Activated effector memory CD4-positive, alpha-beta T cell treated with Interleukin-2 at 50 U/mL for 16 hours (primary cell): ENCODE data around the gene TACR1.

ENCODE experiments used
- DNase-seq: peaks from one replicate; pipeline ENCODE4 v3.0.0-alpha.2; 2020

TACR1 gene

GRCh38 chr2:75139171-75139570 is 60.1 kb downstream of the TACR1 start:
- DNase-seq = no peak

- no peak for DNase-seq
Observed at GRCh38 chr2:75138528-75138927, 60.8 kb downstream of the TACR1 start.

GRCh38 chr2:75135776-75136400 is 63.4 kb downstream of the TACR1 start:
- no peak for DNase-seq

GRCh38 chr2:75134860-75135259 is 64.5 kb downstream of the TACR1 start:
- no peak for DNase-seq

GRCh38 chr2:75133621-75134570 is 65.4 kb downstream of the TACR1 start:
- no peak for DNase-seq

- DNase-seq = no peak
Observed at GRCh38 chr2:75130171-75130570, 69.1 kb downstream of the TACR1 start.

- DNase-seq = no peak
Observed at GRCh38 chr2:75123876-75124275, 75.4 kb downstream of the TACR1 start.

- no peak for DNase-seq
Observed at GRCh38 chr2:75113231-75113869, 86.0 kb downstream of the TACR1 start.

GRCh38 chr2:75108937-75109482 is 90.3 kb downstream of the TACR1 start:
- DNase-seq = no peak

- no peak for DNase-seq
Observed at GRCh38 chr2:75102011-75102410, 97.3 kb downstream of the TACR1 start.

- DNase-seq = no peak
Observed at GRCh38 chr2:75100801-75101151, 98.5 kb downstream of the TACR1 start.

- no peak for DNase-seq
Observed at GRCh38 chr2:75100011-75100800, 99.1 kb downstream of the TACR1 start.

- no peak for DNase-seq
Observed at GRCh38 chr2:75099521-75099922, 99.8 kb downstream of the TACR1 start.

- no peak for DNase-seq
Observed at GRCh38 chr2:75098856-75099255, 100.5 kb downstream of the TACR1 start.

GRCh38 chr2:75097831-75098230 is 101.5 kb downstream of the TACR1 start:
- DNase-seq = no peak

GRCh38 chr2:75094405-75094804 is 104.9 kb downstream of the TACR1 start:
- no peak for DNase-seq

GRCh38 chr2:75090770-75091515 is 108.4 kb downstream of the TACR1 start:
- DNase-seq = no peak

GRCh38 chr2:75089471-75089870 is 109.8 kb downstream of the TACR1 start:
- DNase-seq = no peak

- DNase-seq = no peak
Observed at GRCh38 chr2:75088791-75089190, 110.5 kb downstream of the TACR1 start.

GRCh38 chr2:75087736-75088135 is 111.6 kb downstream of the TACR1 start:
- DNase-seq = no peak

GRCh38 chr2:75079575-75079974 is 119.7 kb downstream of the TACR1 start:
- no peak for DNase-seq

GRCh38 chr2:75077909-75078308 is 121.4 kb downstream of the TACR1 start:
- DNase-seq = no peak
